ENCODE measurements around the gene ROR1. TPM values are rescaled to one million over a fixed set of nuclear protein-coding genes. Genes with fewer than 3 reads are reported as not detected.

Gene ROR1
- total and polyA plus RNA-seq, 2 donors (not counting 3 experiments of a cell fraction or from before 2014, with no cell fraction given): 2.6 to 3.5 TPM

DNA sequence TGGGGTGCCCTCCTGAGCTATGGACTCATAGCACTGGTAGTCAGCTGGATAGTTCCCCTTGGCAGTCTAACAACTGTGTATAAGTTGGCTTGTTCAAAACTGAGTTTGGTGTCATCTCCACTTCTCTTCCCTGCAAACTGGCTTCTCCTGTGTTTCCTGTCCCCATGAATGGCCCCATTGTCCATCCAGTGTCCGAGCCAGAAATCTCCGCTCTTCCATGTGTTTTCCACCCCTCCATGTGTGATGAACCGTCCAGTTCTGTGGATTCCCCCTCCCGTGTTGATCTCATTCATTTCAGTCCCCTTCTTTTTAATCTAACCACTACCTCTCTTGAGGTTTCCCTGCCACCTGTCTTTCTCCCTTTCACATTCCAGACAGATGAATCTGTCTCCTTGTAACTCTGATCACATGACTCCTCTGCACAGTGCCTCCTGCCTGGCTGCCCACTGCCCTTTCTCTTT lies 195.7 kb downstream of the ROR1 start:
- FAIRE-seq (no peak), DNase-seq (ENCODE audit: low read depth, low spot score) (no peak)
- H3K36me3 ChIP-seq (ENCODE audit: control insufficient read depth in 2 of 2, extremely low read depth in 1 of 2, insufficient read depth in 2 of 2, low read length in 2 of 2): no peaks in the 10 kb centered on the region
- H3K4me2 ChIP-seq (ENCODE audit: insufficient read depth, low read length): no peak overlapping the region
- dilution Hi-C loops (cut with MboI; ENCODE audit: extremely low pct_ligation_motif_present, low sequenced_read_pairs): no loop called here
- H3K27me3 ChIP-seq (ENCODE audit: control insufficient read depth in 2 of 2, insufficient read depth in 2 of 2, low read length in 2 of 2): no peaks in the 10 kb centered on the region
- H3K79me2 ChIP-seq (ENCODE audit: control insufficient read depth, insufficient read depth, low read length): no peaks in the 10 kb centered on the region
- no peak overlapping the region for H3K9ac ChIP-seq (replicated peaks; ENCODE audit: extremely low read depth, insufficient read depth, low read length)
- no peak overlapping the region for H3K4me3 ChIP-seq (replicated peaks in 1 of 3; ENCODE audit: insufficient read depth in 1 of 3, low read depth in 1 of 3, low read length in 3 of 3)
- intact Hi-C loops (cut with micrococcal nuclease): no loop called here
- TF ChIP-seq POLR2AphosphoS5 (IDR thresholded peaks at IDR 0.05; ENCODE audit: insufficient read depth, low read depth, low read length): no peak
- no peak for TF ChIP-seq GATA2 (IDR thresholded peaks at IDR 0.05; ENCODE audit: insufficient read depth, insufficient read length, low read depth, low read length)
- no peaks in the 10 kb centered on the region for H3K9me3 ChIP-seq (replicated peaks; ENCODE audit: control insufficient read depth, insufficient read depth, low read length)
- BruUV-seq (replicated peaks): no TSS peak
- no peaks in the 10 kb centered on the region for H3K9me1 ChIP-seq (replicated peaks; ENCODE audit: control insufficient read depth, extremely low read depth, insufficient read depth, low read length)
- peaks cover 5% of the 10 kb centered on the region for H3K4me1 ChIP-seq (ENCODE audit: control insufficient read depth, extremely low read depth, insufficient read depth, low read length)
- no peak overlapping the region for H3K27ac ChIP-seq (ENCODE audit: insufficient read depth, low read depth, low read length)
- ChIA-PET CTCF (no interaction called here), POLR2A (no interaction called here)
- no peaks in the 10 kb centered on the region for H4K20me1 ChIP-seq (replicated peaks; ENCODE audit: control insufficient read depth, extremely low read depth, insufficient read depth, low read length)
- no peak overlapping the region for H2AFZ ChIP-seq (ENCODE audit: low read depth, low read length)

DNA sequence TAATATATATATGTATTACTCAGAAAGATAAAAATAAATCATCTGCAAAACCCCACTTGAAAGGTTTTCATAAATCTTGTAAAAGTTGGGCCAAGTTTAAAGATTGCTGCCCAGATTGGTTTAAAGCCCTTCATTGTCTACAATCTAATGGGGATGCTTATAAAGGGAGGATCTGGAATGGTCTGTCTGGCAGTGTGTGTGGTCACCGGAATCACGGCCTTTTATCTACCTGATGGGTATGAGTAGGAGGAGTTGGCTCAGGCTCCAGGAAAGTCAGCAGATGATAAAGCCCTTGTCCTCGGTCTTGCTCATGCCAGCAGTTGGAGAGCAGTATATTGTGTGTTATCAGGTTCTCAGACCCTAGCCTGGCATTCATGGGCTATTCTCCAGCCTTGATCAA lies 197.7 kb downstream of the ROR1 start:
- no TSS peak for BruUV-seq (replicated peaks)
- DNase-seq (ENCODE audit: low read depth, low spot score): no peak
- POLR2A ChIA-PET: no interaction called here
- Histone ChIP-seq H2AFZ (ENCODE audit: low read depth, low read length) (no peak overlapping the region), H3K9me1 (replicated peaks; ENCODE audit: control insufficient read depth, extremely low read depth, insufficient read depth, low read length) (no peaks in the 10 kb centered on the region), H3K9ac (replicated peaks; ENCODE audit: extremely low read depth, insufficient read depth, low read length) (no peak overlapping the region), H3K9me3 (replicated peaks; ENCODE audit: control insufficient read depth, insufficient read depth, low read length) (no peaks in the 10 kb centered on the region), H3K4me3 (replicated peaks in 1 of 3; ENCODE audit: insufficient read depth in 1 of 3, low read depth in 1 of 3, low read length in 3 of 3) (no peak overlapping the region), H3K79me2 (ENCODE audit: control insufficient read depth, insufficient read depth, low read length) (no peaks in the 10 kb centered on the region), H3K4me2 (ENCODE audit: insufficient read depth, low read length) (no peak overlapping the region), H3K4me1 (ENCODE audit: control insufficient read depth, extremely low read depth, insufficient read depth, low read length) (peaks cover 5% of the 10 kb centered on the region), H3K27me3 (ENCODE audit: control insufficient read depth in 2 of 2, insufficient read depth in 2 of 2, low read length in 2 of 2) (no peaks in the 10 kb centered on the region), H3K36me3 (ENCODE audit: control insufficient read depth in 2 of 2, extremely low read depth in 1 of 2, insufficient read depth in 2 of 2, low read length in 2 of 2) (no peaks in the 10 kb centered on the region), H3K27ac (ENCODE audit: insufficient read depth, low read depth, low read length) (no peak overlapping the region), H4K20me1 (replicated peaks; ENCODE audit: control insufficient read depth, extremely low read depth, insufficient read depth, low read length) (no peaks in the 10 kb centered on the region)
- intact Hi-C loops (cut with micrococcal nuclease) (no loop called here), dilution Hi-C loops (cut with MboI; ENCODE audit: extremely low pct_ligation_motif_present, low sequenced_read_pairs) (no loop called here)
- CTCF ChIA-PET: no interaction called here
- FAIRE-seq: no peak
- TF ChIP-seq MYC (IDR thresholded peaks at IDR 0.05; ENCODE audit: low read depth, low read length) (no peak), POLR2AphosphoS5 (IDR thresholded peaks at IDR 0.05; ENCODE audit: insufficient read depth, low read depth, low read length) (no peak), JUN (IDR thresholded peaks at IDR 0.05; ENCODE audit: borderline replicate concordance, insufficient read depth, insufficient read length, low read depth) (no peak), EZH2 (IDR thresholded peaks at IDR 0.05; ENCODE audit: borderline replicate concordance, low read depth, low read length, severe bottlenecking) (no peak), GATA2 (IDR thresholded peaks at IDR 0.05; ENCODE audit: insufficient read depth, insufficient read length, low read depth, low read length) (no peak), POLR2A (IDR thresholded peaks at IDR 0.05; ENCODE audit: low read depth, low read length) (no peak)
- TF ChIP-seq, protein P1, sequence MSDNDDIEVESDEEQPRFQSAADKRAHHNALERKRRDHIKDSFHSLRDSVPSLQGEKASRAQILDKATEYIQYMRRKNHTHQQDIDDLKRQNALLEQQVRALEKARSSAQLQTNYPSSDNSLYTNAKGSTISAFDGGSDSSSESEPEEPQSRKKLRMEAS (IDR thresholded peaks at IDR 0.05; ENCODE audit: insufficient read depth, insufficient read length): no peak

All from endothelial cell of umbilical vein (primary cell).